ENCODE data around the gene PANX3. TPM values are rescaled to one million over a fixed set of nuclear protein-coding genes. Genes with fewer than 3 reads are reported as not detected.

Gene PANX3
- total RNA-seq, 2 donors from 2014 or later = not detected

DNA sequence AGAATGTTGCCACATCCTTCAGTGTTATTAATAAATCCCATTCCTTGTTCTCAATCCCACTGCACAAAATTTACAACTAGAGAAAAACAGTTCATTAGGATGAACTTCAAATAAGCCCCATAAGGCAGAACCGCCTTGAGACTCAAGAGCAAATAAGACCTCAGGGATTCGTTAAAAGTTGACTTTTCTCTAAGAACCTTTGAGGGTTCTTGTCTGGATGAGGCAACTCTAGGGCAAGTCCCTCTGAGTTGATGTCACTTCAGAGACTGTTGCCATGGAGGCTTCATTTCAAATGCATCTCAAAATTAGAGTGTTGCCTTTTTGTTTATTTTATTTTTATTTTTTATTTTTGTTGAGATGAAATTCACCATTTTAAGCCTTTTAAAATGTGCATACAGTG, 19.8 kb upstream of the PANX3 start:
- no peaks in the 10 kb centered on the region for H3K9me3 ChIP-seq
- no peaks in the 10 kb centered on the region for H3K27me3 ChIP-seq
- DNase-seq = no peak
- no peaks in the 10 kb centered on the region for H3K4me1 ChIP-seq
- no peak for TF ChIP-seq CTCF (IDR thresholded peaks at IDR 0.05)
- intact Hi-C loops (cut with DNase I) = loop anchor here (5.0 to 10.0 kb wide), 2 partner anchors 174 to 517 kb away; no protein-coding TSS in a partner anchor
- no peak overlapping the region for H3K9ac ChIP-seq (ENCODE audit: low read depth in 2 of 2, low read length in 2 of 2)
- no peak overlapping the region for H3K4me3 ChIP-seq
- no peaks in the 10 kb centered on the region for H3K36me3 ChIP-seq
- no peak overlapping the region for H3K27ac ChIP-seq

- Histone ChIP-seq H3K27ac (no peak overlapping the region), H3K27me3 (no peaks in the 10 kb centered on the region), H3K9me3 (no peaks in the 10 kb centered on the region), H3K4me3 (no peak overlapping the region), H3K4me1 (no peaks in the 10 kb centered on the region), H3K9ac (ENCODE audit: low read depth in 2 of 2, low read length in 2 of 2) (no peak overlapping the region), H3K36me3 (no peaks in the 10 kb centered on the region)
- TF ChIP-seq CTCF (IDR thresholded peaks at IDR 0.05) = no peak
- DNase-seq = no peak
- intact Hi-C loops (cut with DNase I) = loop anchor here (5.0 to 10.0 kb wide), 2 partner anchors 175 to 518 kb away; no protein-coding TSS in a partner anchor
These were observed 18.6 kb upstream of the PANX3 start for GRCh38 chr11:124592627-124593026.

DNA sequence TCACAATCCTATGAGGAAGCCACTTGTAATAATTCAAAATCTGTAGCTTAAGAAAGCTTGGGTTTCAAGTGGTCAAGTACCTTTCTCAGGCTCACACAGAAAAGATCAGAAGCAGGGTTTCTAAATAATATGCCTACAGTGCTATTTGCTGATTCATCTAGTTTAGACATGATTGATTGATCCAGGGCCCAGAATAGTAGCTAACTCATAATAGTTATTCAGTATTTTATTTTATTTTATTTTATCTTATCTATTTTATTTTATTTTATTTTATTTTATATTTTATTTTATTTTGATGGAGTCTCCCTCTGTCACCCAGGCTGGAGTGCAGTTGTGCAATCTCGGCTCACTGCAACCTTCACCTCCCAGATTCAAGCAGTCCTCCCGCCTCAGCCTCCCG, 15.9 kb upstream of the PANX3 start:
- H3K27ac ChIP-seq = no peak overlapping the region
- no peak for DNase-seq
- intact Hi-C loops (cut with DNase I) = loop anchor here (10.0 kb wide), 1 partner anchor 521 kb away; no protein-coding TSS in a partner anchor
- H3K9ac ChIP-seq (ENCODE audit: low read depth in 2 of 2, low read length in 2 of 2) = no peak overlapping the region
- no peaks in the 10 kb centered on the region for H3K4me1 ChIP-seq
- no peaks in the 10 kb centered on the region for H3K9me3 ChIP-seq
- no peak overlapping the region for H3K4me3 ChIP-seq
- no peaks in the 10 kb centered on the region for H3K36me3 ChIP-seq
- no peak for TF ChIP-seq CTCF (IDR thresholded peaks at IDR 0.05)
- no peaks in the 10 kb centered on the region for H3K27me3 ChIP-seq

GRCh38 chr11:124597626-124598025, 13.6 kb upstream of the PANX3 start:
- no peaks in the 10 kb centered on the region for H3K27me3 ChIP-seq
- no peaks in the 10 kb centered on the region for H3K36me3 ChIP-seq
- intact Hi-C loops (cut with DNase I) = loop anchor here (10.0 kb wide), 1 partner anchor 523 kb away; no protein-coding TSS in a partner anchor
- H3K27ac ChIP-seq = no peak overlapping the region
- H3K9ac ChIP-seq (ENCODE audit: low read depth in 2 of 2, low read length in 2 of 2) = no peak overlapping the region
- no peaks in the 10 kb centered on the region for H3K4me1 ChIP-seq
- no peak for DNase-seq
- TF ChIP-seq CTCF (IDR thresholded peaks at IDR 0.05) = no peak
- no peaks in the 10 kb centered on the region for H3K9me3 ChIP-seq
- no peak overlapping the region for H3K4me3 ChIP-seq

GRCh38 chr11:124600621-124601320, 10.5 kb upstream of the PANX3 start:
- H3K4me1 ChIP-seq = no peaks in the 10 kb centered on the region
- no peak for DNase-seq
- H3K27ac ChIP-seq = no peak overlapping the region
- H3K4me3 ChIP-seq = no peak overlapping the region
- no peaks in the 10 kb centered on the region for H3K9me3 ChIP-seq
- intact Hi-C loops (cut with DNase I) = no loop called here
- H3K36me3 ChIP-seq = no peaks in the 10 kb centered on the region
- no peaks in the 10 kb centered on the region for H3K27me3 ChIP-seq
- no peak overlapping the region for H3K9ac ChIP-seq (ENCODE audit: low read depth in 2 of 2, low read length in 2 of 2)
- no peak for TF ChIP-seq CTCF (IDR thresholded peaks at IDR 0.05)

All from colonic mucosa (tissue), 4 donors.